Limb (tissue), 2 donors: ENCODE measurements around the gene MFSD1.

Source experiments
- DNase-seq, 2 donors: peaks; one replicate each; pipeline ENCODE4 v3.0.0-alpha.2; 2016; ENCODE audit errors: extremely low spot score in 2 of 2

Gene MFSD1

GRCh38 chr3:158875700-158876099 lies 73.8 kb downstream of the MFSD1 start:
- DNase-seq, result no peak
